HepG2 (cell line): ENCODE results near the gene ARL10. TPM values are rescaled to one million over a fixed set of nuclear protein-coding genes. Genes with fewer than 3 reads are reported as not detected.

ENCODE experiments used
- DMAP1 ChIP-seq: IDR thresholded peaks from 2 replicates; pipeline ENCODE4 v1.6.1; 2016
- FOXA3 ChIP-seq: IDR thresholded peaks from 2 replicates; pipeline ENCODE4 v1.6.1; 2016; ENCODE audit warnings: missing genetic modification reagents, missing compliant biosample characterization
- FOXP1 ChIP-seq, 2 experiments: fragments of 450-650 bp in 1 of 2; IDR thresholded peaks; 2 replicates each; pipeline ENCODE4 v1.6.1; 2017 to 2018; ENCODE audit warnings: antibody characterized with exemption in 1 of 2
- KAT7 ChIP-seq: IDR thresholded peaks from 2 replicates; pipeline ENCODE4 v1.6.1; 2018; ENCODE audit warnings: borderline replicate concordance, missing compliant biosample characterization
- MIER2 ChIP-seq: IDR thresholded peaks from 2 replicates; pipeline ENCODE4 v1.6.1; 2016; ENCODE audit warnings: missing biosample characterization, missing genetic modification reagents
- NCOA2 ChIP-seq: sonication (generic); formaldehyde crosslinking; IDR thresholded peaks from 2 replicates; pipeline ENCODE4 v1.8.0; 2022; ENCODE audit warnings: inconsistent platforms
- NFKB2 ChIP-seq: sonication (generic); formaldehyde crosslinking; IDR thresholded peaks from 2 replicates; pipeline ENCODE4 v1.4.0; 2020; ENCODE audit warnings: missing genetic modification reagents, borderline replicate concordance
- PCBP1 ChIP-seq: fragments of 200-400 bp; formaldehyde crosslinking; IDR thresholded peaks from 2 replicates; pipeline ENCODE4 v1.6.1; 2017; ENCODE audit warnings: mild to moderate bottlenecking, low read depth, low read length, borderline replicate concordance
- PREB ChIP-seq: sonication (generic); formaldehyde crosslinking; IDR thresholded peaks from 2 replicates; pipeline ENCODE4 v1.4.0; 2020; ENCODE audit warnings: missing genetic modification reagents
- RNF2 ChIP-seq: fragments of 450-650 bp; conservative IDR thresholded peaks from 2 replicates; pipeline ENCODE4 v1.6.1; 2016; ENCODE audit warnings: low read depth
- TAF1 ChIP-seq: sonication (generic); formaldehyde crosslinking; IDR thresholded peaks from 2 replicates; pipeline ENCODE4 v1.4.0; 2020; ENCODE audit warnings: missing genetic modification reagents
- ZBTB14 ChIP-seq: sonication (generic); formaldehyde crosslinking; IDR thresholded peaks from 2 replicates; pipeline ENCODE4 v1.4.0; 2020; ENCODE audit warnings: missing genetic modification reagents
- ZBTB20 ChIP-seq: sonication (generic); formaldehyde crosslinking; IDR thresholded peaks from 2 replicates; pipeline ENCODE4 v1.8.1; 2023; ENCODE audit warnings: missing genetic modification reagents, low read depth, mild to moderate bottlenecking, borderline replicate concordance
- ZBTB37 ChIP-seq: sonication (generic); formaldehyde crosslinking; IDR thresholded peaks from 2 replicates; pipeline ENCODE4 v1.4.0; 2020; ENCODE audit warnings: mild to moderate bottlenecking, missing genetic modification reagents
- ZFP36L2 ChIP-seq: sonication (generic); formaldehyde crosslinking; IDR thresholded peaks from 2 replicates; pipeline ENCODE4 v1.4.0; 2020; ENCODE audit warnings: missing genetic modification reagents
- ZFY ChIP-seq: sonication (generic); formaldehyde crosslinking; IDR thresholded peaks from 2 replicates; pipeline ENCODE4 v1.4.0; 2020; ENCODE audit warnings: missing genetic modification reagents
- ZKSCAN8 ChIP-seq: IDR thresholded peaks from 2 replicates; pipeline ENCODE4 v1.6.1; 2016; ENCODE audit warnings: borderline replicate concordance, missing genetic modification reagents, missing compliant biosample characterization
- ZNF24 ChIP-seq: fragments of 450-650 bp; IDR thresholded peaks from 2 replicates; pipeline ENCODE4 v1.6.1; 2017; ENCODE audit warnings: antibody characterized with exemption, mild to moderate bottlenecking
- ZNF382 ChIP-seq: sonication (generic); formaldehyde crosslinking; IDR thresholded peaks from 2 replicates; pipeline ENCODE4 v1.5.0; 2020; ENCODE audit warnings: missing genetic modification reagents, mild to moderate bottlenecking, borderline replicate concordance
- ZNF546 ChIP-seq: sonication (generic); formaldehyde crosslinking; conservative IDR thresholded peaks from 2 replicates; pipeline ENCODE4 v1.8.1; 2023; ENCODE audit warnings: mild to moderate bottlenecking, missing genetic modification reagents
- ZNF629 ChIP-seq: sonication (generic); formaldehyde crosslinking; conservative IDR thresholded peaks from 2 replicates; pipeline ENCODE4 v1.5.0; 2020; ENCODE audit warnings: missing genetic modification reagents
- ZNF724P ChIP-seq: sonication (generic); formaldehyde crosslinking; IDR thresholded peaks from 2 replicates; pipeline ENCODE4 v1.8.0; 2022; ENCODE audit warnings: missing genetic modification reagents, borderline replicate concordance
- polyA plus RNA-seq, 8 experiments: library from polyadenylated mRNA; depleted of rRNA in 3 of 8; stranded (reverse) in 7 of 8; unstranded in 1 of 8; fragments of >200 nt; fragmentation: Illumina TruSeq in 4 of 8; extraction: Trizol in 4 of 8; gene quantifications; 2 replicates each; pipeline versions ENCODE4 v1.2.1 to v1.2.3, GENCODE V29; 2011 to 2016; ENCODE audit warnings: low read depth in 4 of 8, missing spikeins in 1 of 8, mixed read lengths in 1 of 8; ENCODE audit not compliant: insufficient read depth in 1 of 8
- total RNA-seq, 5 experiments: library from RNA; depleted of rRNA; stranded (reverse); fragments of >200 nt; fragmentation: Illumina TruSeq; extraction: Trizol; gene quantifications; 2 replicates each; pipeline ENCODE4 v1.2.3, GENCODE V29; 2016; ENCODE audit warnings: low read depth in 1 of 5
- TF ChIP-seq, protein P1 (sequence below): sonication (generic); formaldehyde crosslinking; IDR thresholded peaks from 2 replicates; pipeline ENCODE4 v1.8.0; 2023; ENCODE audit warnings: mild to moderate bottlenecking, missing genetic modification reagents
- TF ChIP-seq, protein P2 (sequence below): sonication (generic); formaldehyde crosslinking; IDR thresholded peaks from 2 replicates; pipeline ENCODE4 v1.4.0; 2020; ENCODE audit warnings: mild to moderate bottlenecking, missing genetic modification reagents

Gene ARL10
- total and polyA plus RNA-seq, 2 of the 13 experiments (the other 11 are each of a cell fraction or from before 2014, with no cell fraction given) = 0.18 to 0.50 TPM

DNA sequence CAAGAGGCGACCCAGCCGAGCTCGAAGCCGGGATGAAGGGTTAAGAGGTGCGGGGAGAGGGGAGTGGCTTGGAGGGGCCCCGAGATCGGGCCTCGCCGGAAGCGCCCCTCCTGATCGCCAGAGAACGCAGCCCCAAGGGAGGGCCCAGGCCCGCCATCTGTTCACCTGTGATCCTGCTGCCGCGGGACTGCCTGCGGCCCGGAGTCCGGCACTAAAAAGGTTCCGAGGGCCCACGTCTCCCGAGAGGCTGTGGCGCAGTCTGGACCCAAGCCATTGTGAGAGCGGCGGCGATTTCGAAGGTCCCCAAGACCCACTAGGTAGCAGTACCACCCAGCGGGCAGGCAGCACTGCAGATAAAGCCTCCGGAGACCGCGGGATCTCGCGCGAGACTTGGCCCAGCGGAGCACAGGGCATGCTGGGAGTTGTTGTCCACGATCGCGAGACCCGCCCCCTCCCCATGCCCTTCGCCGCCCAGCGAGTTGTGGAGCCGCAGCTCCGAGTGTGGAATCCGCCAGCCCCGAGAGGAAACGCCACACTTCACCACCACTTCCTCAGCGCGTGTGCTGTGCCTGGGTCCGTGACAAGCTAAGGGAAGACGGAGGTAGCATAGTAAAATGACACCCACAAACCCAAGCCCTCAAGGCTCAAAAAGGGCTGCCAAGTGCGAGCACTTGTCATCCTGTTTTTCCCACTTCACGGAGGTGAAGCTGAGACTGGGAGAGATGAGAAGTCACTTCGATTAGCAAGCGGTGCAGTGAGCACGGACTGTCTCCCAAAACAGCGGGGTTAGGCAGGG is 3.7 kb upstream of the ARL10 start, which contains the start of gene KIAA1191 (continued):
- 0 out of 2 replicates have a peak, but pooled peaks have one; percentile 22 for TF ChIP-seq PREB
- TF ChIP-seq ZBTB20 = no peak
- peak; percentile 73; the same call in 1 of the 2 replicates for TF ChIP-seq ZKSCAN8 (CRISPR knock-in tag)
- no peak for TF ChIP-seq ZNF382 (CRISPR knock-in tag)
- TF ChIP-seq DMAP1 (CRISPR knock-in tag) = peak; percentile 79; the same call in 1 of the 2 replicates
- TF ChIP-seq, protein P1, sequence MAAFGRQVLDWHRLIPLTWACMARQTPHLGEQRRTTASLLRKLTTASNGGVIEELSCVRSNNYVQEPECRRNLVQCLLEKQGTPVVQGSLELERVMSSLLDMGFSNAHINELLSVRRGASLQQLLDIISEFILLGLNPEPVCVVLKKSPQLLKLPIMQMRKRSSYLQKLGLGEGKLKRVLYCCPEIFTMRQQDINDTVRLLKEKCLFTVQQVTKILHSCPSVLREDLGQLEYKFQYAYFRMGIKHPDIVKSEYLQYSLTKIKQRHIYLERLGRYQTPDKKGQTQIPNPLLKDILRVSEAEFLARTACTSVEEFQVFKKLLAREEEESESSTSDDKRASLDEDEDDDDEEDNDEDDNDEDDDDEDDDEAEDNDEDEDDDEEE (CRISPR knock-in tag) = peak; percentile 61
- 0 out of 2 replicates have a peak, but pooled peaks have one; percentile 79 for TF ChIP-seq ZNF724P (CRISPR knock-in tag)
- TF ChIP-seq FOXA3 (CRISPR knock-in tag) = peak; percentile 65
- TF ChIP-seq ZFP36L2 (CRISPR knock-in tag) = peak; percentile 64; the same call in 1 of the 2 replicates
- TF ChIP-seq NCOA2 (CRISPR knock-in tag) = peak; percentile 65
- TF ChIP-seq ZBTB37 = no peak
- TF ChIP-seq FOXP1 (IDR thresholded peaks at IDR 0.05) = no peak
- TF ChIP-seq FOXP1 (CRISPR knock-in tag; IDR thresholded peaks at IDR 0.05) = 0 out of 2 replicates have a peak, but pooled peaks have one; percentile 13
- 0 out of 2 replicates have a peak, but pooled peaks have one; percentile 71 for TF ChIP-seq ZNF546 (CRISPR knock-in tag)
- peak; percentile 94 for TF ChIP-seq TAF1 (CRISPR knock-in tag)
- TF ChIP-seq KAT7 (CRISPR knock-in tag) = peak; percentile 85; the same call in 1 of the 2 replicates
- no peak for TF ChIP-seq ZBTB14 (CRISPR knock-in tag)
- TF ChIP-seq NFKB2 = no peak
- TF ChIP-seq RNF2 = no peak
- TF ChIP-seq, protein P2, sequence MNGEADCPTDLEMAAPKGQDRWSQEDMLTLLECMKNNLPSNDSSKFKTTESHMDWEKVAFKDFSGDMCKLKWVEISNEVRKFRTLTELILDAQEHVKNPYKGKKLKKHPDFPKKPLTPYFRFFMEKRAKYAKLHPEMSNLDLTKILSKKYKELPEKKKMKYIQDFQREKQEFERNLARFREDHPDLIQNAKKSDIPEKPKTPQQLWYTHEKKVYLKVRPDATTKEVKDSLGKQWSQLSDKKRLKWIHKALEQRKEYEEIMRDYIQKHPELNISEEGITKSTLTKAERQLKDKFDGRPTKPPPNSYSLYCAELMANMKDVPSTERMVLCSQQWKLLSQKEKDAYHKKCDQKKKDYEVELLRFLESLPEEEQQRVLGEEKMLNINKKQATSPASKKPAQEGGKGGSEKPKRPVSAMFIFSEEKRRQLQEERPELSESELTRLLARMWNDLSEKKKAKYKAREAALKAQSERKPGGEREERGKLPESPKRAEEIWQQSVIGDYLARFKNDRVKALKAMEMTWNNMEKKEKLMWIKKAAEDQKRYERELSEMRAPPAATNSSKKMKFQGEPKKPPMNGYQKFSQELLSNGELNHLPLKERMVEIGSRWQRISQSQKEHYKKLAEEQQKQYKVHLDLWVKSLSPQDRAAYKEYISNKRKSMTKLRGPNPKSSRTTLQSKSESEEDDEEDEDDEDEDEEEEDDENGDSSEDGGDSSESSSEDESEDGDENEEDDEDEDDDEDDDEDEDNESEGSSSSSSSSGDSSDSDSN (CRISPR knock-in tag) = peak; percentile 93
- no peak for TF ChIP-seq ZNF629
- TF ChIP-seq ZFY (CRISPR knock-in tag) = peak; percentile 98
- peak; percentile 69; the same call in 1 of the 2 replicates for TF ChIP-seq PCBP1
- TF ChIP-seq MIER2 (CRISPR knock-in tag) = peak; percentile 20; the same call in 1 of the 2 replicates
- TF ChIP-seq ZNF24 = no peak
